WERI-Rb-1 (cell line): Measurements from ENCODE around the gene MRNIP.

Experiments used
- DNase-seq: peaks from one replicate; pipeline ENCODE4 v3.0.0-alpha.2; 2020
- H3K27ac ChIP-seq: fragments of 250-450 bp; sonication (Bioruptor Pico); 2 replicates; pipeline ENCODE4 v1.5.1; 2020; ENCODE audit warnings: mild to moderate bottlenecking, moderate library complexity
- H3K27me3 ChIP-seq: fragments of 250-450 bp; sonication (Bioruptor Pico); 2 replicates; pipeline ENCODE4 v1.5.1; 2021; ENCODE audit warnings: mild to moderate bottlenecking, low read depth, moderate library complexity; ENCODE audit not compliant: insufficient read depth, severe bottlenecking
- H3K36me3 ChIP-seq: fragments of 250-450 bp; sonication (Bioruptor Pico); 2 replicates; pipeline ENCODE4 v1.5.1; 2020; ENCODE audit warnings: mild to moderate bottlenecking, moderate library complexity
- H3K4me3 ChIP-seq: 2 replicates; pipeline ENCODE4 v1.5.1; 2011; ENCODE audit warnings: low read depth, mild to moderate bottlenecking, control low read depth, low read length
- H3K9me3 ChIP-seq: fragments of 250-450 bp; sonication (Bioruptor Pico); 2 replicates; pipeline ENCODE4 v1.5.1; 2021; ENCODE audit warnings: mild to moderate bottlenecking, moderate library complexity; ENCODE audit not compliant: severe bottlenecking
- CTCF ChIP-seq: IDR thresholded peaks from 2 replicates; pipeline ENCODE4 v1.5.1; 2011; ENCODE audit warnings: low read depth, mild to moderate bottlenecking, control low read depth, inconsistent platforms, low read length

Gene MRNIP

GRCh38 chr5:179890751-179891682 is 32.4 kb upstream of the MRNIP start:
- Histone ChIP-seq H3K36me3 (no peaks in the 10 kb centered on the region; the same call in 1 of the 2 replicates), H3K27ac (no peak overlapping the region), H3K9me3 (no peaks in the 10 kb centered on the region), H3K27me3 (no peaks in the 10 kb centered on the region), H3K4me3 (no peak overlapping the region)
- no peak for TF ChIP-seq CTCF
- DNase-seq: no peak

- peaks cover under 1% of the 10 kb centered on the region for H3K36me3 ChIP-seq
Observed at GRCh38 chr5:179889885-179890284, 31.3 kb upstream of the MRNIP start.

GRCh38 chr5:179887802-179888201 is 29.2 kb upstream of the MRNIP start:
- H3K27ac ChIP-seq: no peak overlapping the region
- DNase-seq: no peak
- no peak for TF ChIP-seq CTCF
- H3K27me3 ChIP-seq: no peaks in the 10 kb centered on the region
- peaks cover 8% of the 10 kb centered on the region for H3K36me3 ChIP-seq
- H3K9me3 ChIP-seq: no peaks in the 10 kb centered on the region
- H3K4me3 ChIP-seq: no peak overlapping the region

More at GRCh38 chr5:179889885-179890284, 31.3 kb upstream of the MRNIP start:
- no peak for TF ChIP-seq CTCF
- H3K27ac ChIP-seq: no peak overlapping the region
- no peaks in the 10 kb centered on the region for H3K27me3 ChIP-seq
- H3K9me3 ChIP-seq: no peaks in the 10 kb centered on the region
- H3K4me3 ChIP-seq: no peak overlapping the region
- no peak for DNase-seq

DNA sequence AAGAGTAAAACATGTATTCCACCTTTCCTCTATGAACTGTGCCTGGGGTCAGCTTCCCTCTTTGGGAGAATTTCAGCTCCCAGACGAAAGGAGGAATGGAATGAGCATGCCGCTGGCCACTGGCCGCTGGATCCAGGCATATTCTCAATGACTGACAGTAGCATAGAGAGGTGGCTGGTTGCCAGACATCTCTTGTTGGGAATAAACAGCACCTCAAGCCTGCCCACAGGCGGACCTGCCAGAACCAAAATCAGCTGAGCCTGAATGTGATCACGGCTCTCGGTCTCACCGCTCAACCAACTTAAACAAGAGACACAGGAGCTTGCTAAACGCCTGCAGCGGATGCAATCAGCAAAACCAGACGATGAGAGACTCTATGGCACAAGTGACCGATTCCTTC is 28.5 kb upstream of the MRNIP start:
- Histone ChIP-seq H3K36me3 (peaks cover 13% of the 10 kb centered on the region), H3K27ac (no peak overlapping the region), H3K4me3 (no peak overlapping the region), H3K9me3 (no peaks in the 10 kb centered on the region), H3K27me3 (no peaks in the 10 kb centered on the region)
- TF ChIP-seq CTCF: no peak
- DNase-seq: no peak

DNA sequence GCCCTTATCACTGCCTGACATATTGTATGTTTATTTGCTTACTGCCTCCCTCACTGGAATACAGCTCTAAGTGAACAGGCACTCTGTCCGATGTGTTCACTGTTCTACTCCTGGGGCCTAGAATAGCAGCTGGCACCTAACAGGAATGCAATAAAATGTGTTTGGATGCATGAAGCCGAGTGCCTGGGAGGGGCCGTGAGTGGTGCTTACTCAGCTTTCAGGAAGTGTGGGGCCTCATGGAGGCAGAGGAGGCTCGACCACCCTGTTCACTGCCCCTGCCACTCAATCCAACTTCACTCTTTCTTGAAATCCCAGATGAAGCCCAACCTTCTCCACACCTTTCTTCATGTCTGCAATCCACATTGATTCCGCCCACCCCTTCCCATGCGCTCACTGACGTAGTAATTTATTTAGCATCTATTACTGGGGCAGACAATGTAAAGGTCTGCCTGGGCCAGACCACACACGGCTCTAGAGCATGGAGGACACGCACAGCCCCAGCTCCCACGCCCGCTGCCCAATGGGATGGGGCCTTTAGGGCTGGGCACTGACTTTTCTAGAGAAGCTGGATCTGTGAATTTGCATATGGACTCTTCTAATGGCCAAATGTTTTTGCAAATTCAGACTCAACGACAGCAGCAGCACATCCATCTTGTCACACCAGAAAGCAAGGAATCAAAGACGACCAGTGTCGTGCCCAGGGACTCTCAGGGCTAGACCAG is 27.7 kb upstream of the MRNIP start:
- H3K36me3 ChIP-seq: peaks cover 13% of the 10 kb centered on the region
- DNase-seq: no peak
- no peaks in the 10 kb centered on the region for H3K27me3 ChIP-seq
- H3K9me3 ChIP-seq: no peaks in the 10 kb centered on the region
- TF ChIP-seq CTCF: no peak
- H3K4me3 ChIP-seq: no peak overlapping the region
- H3K27ac ChIP-seq: no peak overlapping the region
